SIG-M5 treated with dmso at 0.1 percent for 504 hours (cell line): Measurements from ENCODE around the gene PRSS33.

Source experiments
- DNase-seq: peaks from one replicate; lab custom pipeline; 2025; ENCODE audit not compliant: unreplicated experiment; lab: John Stamatoyannopoulos, UW

Gene PRSS33

GRCh38 chr16:2744711-2745110 is 42.6 kb downstream of the PRSS33 start:
- DNase-seq = no peak

GRCh38 chr16:2743007-2743810 is 44.2 kb downstream of the PRSS33 start:
- DNase-seq = no peak

GRCh38 chr16:2742323-2743006 is 44.9 kb downstream of the PRSS33 start:
- no peak for DNase-seq

GRCh38 chr16:2741168-2741567 is 46.2 kb downstream of the PRSS33 start:
- DNase-seq = no peak

GRCh38 chr16:2740476-2740875 is 46.9 kb downstream of the PRSS33 start:
- no peak for DNase-seq

GRCh38 chr16:2739625-2740430 is 47.5 kb downstream of the PRSS33 start:
- no peak for DNase-seq

- DNase-seq = no peak
Observed at GRCh38 chr16:2738615-2739014, 48.7 kb downstream of the PRSS33 start.

GRCh38 chr16:2737895-2738418 is 49.4 kb downstream of the PRSS33 start:
- no peak for DNase-seq

- DNase-seq = no peak
Observed at GRCh38 chr16:2737238-2737605, 50.1 kb downstream of the PRSS33 start.

- DNase-seq = no peak
Observed at GRCh38 chr16:2736476-2737237, 50.7 kb downstream of the PRSS33 start.

- DNase-seq = no peak
Observed at GRCh38 chr16:2734844-2735515, 52.4 kb downstream of the PRSS33 start.
